Smooth muscle cell (in vitro differentiated cells): Measurements from ENCODE around the gene UGT2B15. TPM values are rescaled to one million over a fixed set of nuclear protein-coding genes. Genes with fewer than 3 reads are reported as not detected.
A peak's percentile ranks its signal among the peaks of the same experiment; 100 is the strongest.
"Not testable (repeated sequence)": the region's sequence is repeated elsewhere in the genome, so short reads cannot be mapped to it uniquely, and the experiment has no call there.

ENCODE experiments used
- DNase-seq: peaks from one replicate; lab custom pipeline; 2025; ENCODE audit not compliant: unreplicated experiment; lab: John Stamatoyannopoulos, UW
- H2AFZ ChIP-seq: fragments of 200-600 bp; sonication (generic); 2 replicates; pipeline ENCODE4 v1.6.0; 2016; ENCODE audit warnings: antibody characterized with exemption, low read depth, mild to moderate bottlenecking
- H3F3A ChIP-seq: fragments of 200-600 bp; sonication (generic); 2 replicates; pipeline ENCODE4 v1.6.0; 2017; ENCODE audit warnings: antibody characterized with exemption, low read depth
- H3K27ac ChIP-seq: fragments of 200-600 bp; sonication (generic); 2 replicates; pipeline ENCODE4 v1.5.1; 2016; ENCODE audit warnings: low read depth, mild to moderate bottlenecking
- H3K27me3 ChIP-seq: fragments of 200-600 bp; sonication (generic); 2 replicates; pipeline ENCODE4 v1.6.1; 2016; ENCODE audit warnings: low read depth, mild to moderate bottlenecking
- H3K36me3 ChIP-seq: fragments of 200-600 bp; sonication (generic); 2 replicates; pipeline ENCODE4 v1.5.1; 2016; ENCODE audit warnings: low read depth
- H3K4me1 ChIP-seq: fragments of 200-600 bp; sonication (generic); 2 replicates; pipeline ENCODE4 v1.5.1; 2016; ENCODE audit warnings: low read depth
- H3K4me2 ChIP-seq: fragments of 200-600 bp; sonication (generic); 2 replicates; pipeline ENCODE4 v1.6.0; 2016; ENCODE audit warnings: mild to moderate bottlenecking
- H3K4me3 ChIP-seq: fragments of 200-600 bp; sonication (generic); 2 replicates; pipeline ENCODE4 v1.5.1; 2016; ENCODE audit warnings: mild to moderate bottlenecking
- H3K79me2 ChIP-seq: fragments of 200-600 bp; sonication (generic); 2 replicates; pipeline ENCODE4 v1.6.0; 2016; ENCODE audit warnings: low read depth, mild to moderate bottlenecking
- H3K9ac ChIP-seq: fragments of 200-600 bp; sonication (generic); 2 replicates; pipeline ENCODE4 v1.6.0; 2016; ENCODE audit warnings: low read depth
- H3K9me3 ChIP-seq: fragments of 200-600 bp; sonication (generic); replicated peaks from 2 replicates; pipeline ENCODE4 v1.5.1; 2016; ENCODE audit warnings: low read depth
- H4K20me1 ChIP-seq: fragments of 200-600 bp; sonication (generic); 2 replicates; pipeline ENCODE4 v1.6.0; 2016; ENCODE audit warnings: low read depth
- CTCF ChIP-seq: fragments of 200-600 bp; sonication (generic); IDR thresholded peaks from 2 replicates; pipeline ENCODE4 v1.5.1; 2017; ENCODE audit warnings: borderline replicate concordance, mild to moderate bottlenecking, antibody characterized with exemption; ENCODE audit not compliant: insufficient read depth, poor library complexity, severe bottlenecking
- WGBS: methylation state at CpG from one replicate; pipeline ENCODE4 v1.1.7; 2016; ENCODE audit warnings: low lambda C conversion rate; 5-methylcytosine and 5-hydroxymethylcytosine counted together
- polyA plus RNA-seq: library from polyadenylated mRNA; unstranded; fragments of >200 nt; fragmentation: Nextera tagmentation; extraction: Ambion mirVana; gene quantifications from 2 replicates; pipeline ENCODE4 v1.2.1, GENCODE V29; 2016
- total RNA-seq: library from RNA; depleted of rRNA; stranded (reverse); fragments of >200 nt; gene quantifications from 2 replicates; pipeline ENCODE4 v1.2.3, GENCODE V29; 2014

UGT2B15 gene
- total and polyA plus RNA-seq, 2 experiments from 2014 or later, result not detected

GRCh38 chr4:68658672-68659071, 11.8 kb downstream of the UGT2B15 start:
- H3K9me3 ChIP-seq, result no peaks in the 10 kb centered on the region
- H3K4me2 ChIP-seq, result no peak overlapping the region
- no peaks in the 10 kb centered on the region for H3K36me3 ChIP-seq
- no peaks in the 10 kb centered on the region for H3K4me1 ChIP-seq
- no peaks in the 10 kb centered on the region for H3K79me2 ChIP-seq
- no peaks in the 10 kb centered on the region for H4K20me1 ChIP-seq
- H3K27ac ChIP-seq, result no peak overlapping the region
- H3K4me3 ChIP-seq, result no peak overlapping the region
- H2AFZ ChIP-seq, result no peak overlapping the region
- H3F3A ChIP-seq, result no peaks in the 10 kb centered on the region
- H3K9ac ChIP-seq, result no peak overlapping the region
- TF ChIP-seq CTCF, result no peak
- H3K27me3 ChIP-seq, result no peaks in the 10 kb centered on the region
- DNase-seq, result no peak

GRCh38 chr4:68657022-68657594, 13.3 kb downstream of the UGT2B15 start:
- not testable (repeated sequence) for H3F3A ChIP-seq, H3K27ac ChIP-seq, H3K4me1 ChIP-seq, H3K9ac ChIP-seq, H2AFZ ChIP-seq, H3K4me2 ChIP-seq, H3K9me3 ChIP-seq, H3K27me3 ChIP-seq, DNase-seq, H4K20me1 ChIP-seq, H3K79me2 ChIP-seq, H3K36me3 ChIP-seq, H3K4me3 ChIP-seq

- not testable (repeated sequence) for H3K4me3 ChIP-seq, H3K36me3 ChIP-seq, H4K20me1 ChIP-seq, H3K4me1 ChIP-seq, H3K9me3 ChIP-seq, H3F3A ChIP-seq, H3K9ac ChIP-seq, H3K4me2 ChIP-seq, H3K27ac ChIP-seq, DNase-seq, H3K79me2 ChIP-seq, H3K27me3 ChIP-seq
- H2AFZ ChIP-seq, result peak overlapping the region; percentile 23
- 80% methylated on average over 2 of the region's 2 CpGs for WGBS
These were observed 13.9 kb downstream of the UGT2B15 start for GRCh38 chr4:68656445-68656973.

- Histone ChIP-seq H3K9ac (no peak overlapping the region), H3K4me2 (no peak overlapping the region), H3K4me3 (no peak overlapping the region), H3K36me3 (no peaks in the 10 kb centered on the region), H3F3A (no peaks in the 10 kb centered on the region), H3K27me3 (no peaks in the 10 kb centered on the region), H4K20me1 (no peaks in the 10 kb centered on the region), H3K27ac (no peak overlapping the region), H3K9me3 (no peaks in the 10 kb centered on the region), H3K79me2 (no peaks in the 10 kb centered on the region), H2AFZ (peak overlapping the region; percentile 23), H3K4me1 (no peaks in the 10 kb centered on the region)
- DNase-seq, result no peak
- TF ChIP-seq CTCF, result no peak
- 77% methylated on average over 3 of the region's 3 CpGs for WGBS
These were observed 14.5 kb downstream of the UGT2B15 start for GRCh38 chr4:68655764-68656444.
